CD4-positive, alpha-beta T cell treated with Interferon alpha-2 for 1 hour (primary cell): ENCODE data around the gene GGT1.
A peak's percentile ranks its signal among the peaks of the same experiment; 100 is the strongest.
"Not testable (repeated sequence)": the region's sequence is repeated elsewhere in the genome, so short reads cannot be mapped to it uniquely, and the experiment has no call there.

Experiments used
- DNase-seq, 2 donors: peaks; one replicate each; pipeline ENCODE4 v3.0.0-alpha.2; 2020 to 2022

GGT1 gene

DNA sequence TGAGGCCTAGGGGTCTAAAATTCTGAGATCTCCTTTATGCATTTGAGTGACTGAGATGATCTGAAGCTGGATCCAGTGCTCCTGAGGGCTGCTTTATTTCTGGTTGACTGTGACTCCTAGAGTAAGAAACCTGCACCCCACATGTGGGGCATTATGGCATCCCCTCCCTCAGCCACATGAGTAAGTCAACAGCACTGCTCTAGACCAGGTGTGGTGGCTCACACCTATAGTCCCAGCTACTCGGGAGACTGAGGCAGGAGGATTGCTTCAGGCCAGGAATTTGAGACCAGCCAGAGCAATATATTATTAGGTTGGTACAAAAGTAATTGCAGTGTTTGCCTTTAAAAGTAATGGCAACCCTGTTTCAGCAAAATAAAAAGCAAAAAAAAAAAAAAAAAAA, 39.3 kb downstream of the GGT1 start:
- DNase-seq: not testable (repeated sequence)

DNA sequence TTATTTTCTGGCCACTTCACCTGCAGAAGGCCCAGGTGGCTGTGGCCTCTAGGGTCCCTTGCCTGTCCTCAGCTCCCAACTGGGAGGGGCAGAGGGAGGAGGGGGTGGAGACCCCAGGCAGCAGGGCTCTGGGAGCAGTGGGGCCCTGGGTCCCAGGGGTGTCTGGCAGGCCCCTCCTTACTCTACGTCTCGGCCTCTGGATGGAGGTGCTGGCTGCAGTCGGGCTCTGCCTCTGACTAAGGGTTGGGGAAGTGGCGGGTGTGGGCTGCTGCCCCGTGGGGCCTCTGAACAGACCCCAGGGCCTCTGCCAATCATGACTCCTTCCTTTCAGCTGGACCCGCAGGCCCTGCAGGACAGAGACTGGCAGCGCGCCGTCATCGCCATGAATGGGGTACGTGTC, 41.4 kb downstream of the GGT1 start:
- DNase-seq: not testable (repeated sequence)

DNA sequence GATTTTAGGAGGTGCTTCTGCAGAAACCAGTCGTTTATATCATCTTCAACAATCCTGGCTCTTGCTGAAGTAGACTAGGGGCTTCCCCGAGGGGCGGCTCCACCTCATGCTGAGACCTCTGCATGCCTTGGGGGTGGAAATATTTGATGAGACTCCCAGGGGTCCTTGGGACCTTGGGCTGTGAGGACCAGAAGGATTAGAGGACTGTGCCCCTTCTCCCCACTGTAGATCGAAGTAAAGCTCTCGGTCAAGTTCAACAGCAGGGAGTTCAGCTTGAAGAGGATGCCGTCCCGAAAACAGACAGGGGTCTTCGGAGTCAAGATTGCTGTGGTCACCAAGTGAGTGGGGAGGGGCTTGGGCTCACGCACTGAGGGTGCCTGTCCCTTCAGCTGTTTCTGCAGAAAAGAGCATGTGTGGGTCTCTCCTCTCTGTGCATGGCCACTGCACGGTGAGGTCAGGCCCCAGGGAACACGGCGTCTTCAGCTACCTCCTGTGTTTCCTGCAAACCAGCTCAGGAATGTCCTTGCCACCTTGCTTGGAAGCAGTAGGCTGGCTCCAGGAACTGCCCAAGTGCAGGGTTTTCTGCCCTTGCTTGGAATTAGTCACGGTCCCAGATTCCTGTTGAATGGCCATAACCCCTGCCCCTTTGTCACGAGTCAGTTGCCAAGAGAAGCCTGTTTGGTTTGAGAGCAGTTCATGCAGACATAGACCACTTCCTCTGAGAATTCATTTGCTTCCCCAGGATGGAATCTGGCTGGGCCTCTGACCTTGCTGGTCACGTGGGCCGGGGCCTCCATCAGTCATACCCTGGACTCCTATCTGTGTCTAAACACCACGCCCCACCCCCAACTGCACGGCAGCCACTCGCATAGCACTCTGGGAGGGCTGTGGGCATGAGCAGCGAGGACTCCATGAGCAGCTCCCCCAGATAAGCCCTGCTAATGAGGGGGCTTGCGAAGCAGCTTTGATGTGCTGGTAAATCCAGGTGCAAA, 42.7 kb downstream of the GGT1 start:
- not testable (repeated sequence) for DNase-seq

DNA sequence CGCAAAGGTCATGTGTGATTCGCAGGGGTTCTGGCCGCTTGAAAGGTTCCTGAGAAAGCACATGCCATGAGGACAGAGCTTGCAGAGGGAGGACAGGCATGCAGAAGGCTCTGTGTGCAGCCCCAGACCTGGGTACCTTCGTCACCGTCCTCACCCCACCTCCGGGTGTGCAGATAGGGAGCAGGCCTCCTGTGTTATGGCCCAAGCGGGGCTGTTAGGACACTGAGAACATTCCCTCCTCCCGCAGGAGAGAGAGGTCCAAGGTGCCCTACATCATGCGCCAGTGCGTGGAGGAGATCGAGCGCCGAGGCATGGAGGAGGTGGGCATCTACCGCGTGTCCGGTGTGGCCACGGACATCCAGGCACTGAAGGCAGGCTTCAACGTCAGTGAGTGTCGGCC, 43.8 kb downstream of the GGT1 start:
- not testable (repeated sequence) for DNase-seq

- not testable (repeated sequence) for DNase-seq
These were observed 46.4 kb downstream of the GGT1 start for GRCh38 chr22:24649371-24649770.

DNA sequence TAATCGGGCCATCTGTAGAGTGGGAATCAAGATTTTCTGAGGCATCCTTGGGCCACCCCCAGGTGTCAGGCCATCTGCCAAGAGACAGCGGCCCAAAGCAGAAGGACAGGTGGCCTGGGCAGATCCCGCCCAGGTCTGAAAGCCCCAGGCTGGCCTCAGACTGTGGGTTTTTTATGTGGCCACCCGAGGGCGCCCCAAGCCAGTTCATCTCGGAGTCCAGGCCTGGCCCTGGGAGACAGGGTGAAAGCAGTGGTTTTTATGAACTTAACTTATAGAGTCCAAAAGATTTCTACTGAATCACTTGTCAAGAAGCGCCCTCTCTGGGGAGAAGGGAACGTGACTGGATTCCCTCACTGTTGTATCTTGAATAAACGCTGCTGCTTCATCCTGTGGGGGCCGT, 47.9 kb downstream of the GGT1 start:
- peak; percentile 34 to 54 for DNase-seq

GRCh38 chr22:24665395-24665794, 62.4 kb downstream of the GGT1 start:
- DNase-seq: not testable (repeated sequence)

DNA sequence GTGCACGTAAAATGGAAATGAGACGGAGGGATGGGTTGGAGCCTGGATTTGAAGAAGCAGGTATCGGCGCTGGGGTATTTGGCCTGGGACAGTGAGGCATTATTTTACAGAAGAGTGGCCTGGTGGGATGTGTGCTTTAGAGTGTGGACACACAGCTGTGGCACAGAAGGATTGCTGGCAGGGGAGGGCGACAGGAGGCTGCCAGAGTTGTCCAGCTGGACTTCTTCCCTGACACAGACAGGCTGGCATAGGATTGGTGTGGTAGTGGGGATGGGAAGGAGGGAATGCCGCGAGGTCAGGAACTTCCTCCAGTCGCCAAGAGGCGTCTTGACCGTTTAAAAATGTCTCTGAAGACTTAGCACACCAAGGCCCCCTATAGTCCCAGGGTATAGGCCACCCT, 64.9 kb downstream of the GGT1 start:
- not testable (repeated sequence) for DNase-seq

- not testable (repeated sequence) for DNase-seq
These were observed 69.5 kb downstream of the GGT1 start for GRCh38 chr22:24672532-24672931.
